Measurements from ENCODE around the gene GTF3C1.

DNA sequence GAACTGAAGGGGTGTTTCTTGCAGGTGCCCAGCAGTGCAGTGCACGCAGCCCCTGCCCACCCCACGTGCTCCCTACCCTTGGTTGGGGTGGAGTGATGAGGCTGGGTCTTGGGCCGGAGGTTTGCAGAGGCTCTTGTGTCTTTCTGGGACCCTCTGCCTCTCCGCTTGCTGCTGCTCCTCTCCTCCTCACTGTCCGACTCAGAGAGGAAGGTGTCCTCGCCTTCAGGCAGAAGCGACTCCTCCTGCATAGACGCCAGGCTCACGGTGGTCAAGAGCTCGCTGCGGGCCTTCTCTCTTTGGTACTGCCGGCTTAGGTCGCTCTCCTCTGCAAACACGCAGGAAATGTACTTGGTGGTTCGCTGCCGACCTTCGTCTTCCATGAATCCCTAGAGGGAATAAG lies 42.9 kb downstream of the GTF3C1 start:
- TF ChIP-seq, protein P1, sequence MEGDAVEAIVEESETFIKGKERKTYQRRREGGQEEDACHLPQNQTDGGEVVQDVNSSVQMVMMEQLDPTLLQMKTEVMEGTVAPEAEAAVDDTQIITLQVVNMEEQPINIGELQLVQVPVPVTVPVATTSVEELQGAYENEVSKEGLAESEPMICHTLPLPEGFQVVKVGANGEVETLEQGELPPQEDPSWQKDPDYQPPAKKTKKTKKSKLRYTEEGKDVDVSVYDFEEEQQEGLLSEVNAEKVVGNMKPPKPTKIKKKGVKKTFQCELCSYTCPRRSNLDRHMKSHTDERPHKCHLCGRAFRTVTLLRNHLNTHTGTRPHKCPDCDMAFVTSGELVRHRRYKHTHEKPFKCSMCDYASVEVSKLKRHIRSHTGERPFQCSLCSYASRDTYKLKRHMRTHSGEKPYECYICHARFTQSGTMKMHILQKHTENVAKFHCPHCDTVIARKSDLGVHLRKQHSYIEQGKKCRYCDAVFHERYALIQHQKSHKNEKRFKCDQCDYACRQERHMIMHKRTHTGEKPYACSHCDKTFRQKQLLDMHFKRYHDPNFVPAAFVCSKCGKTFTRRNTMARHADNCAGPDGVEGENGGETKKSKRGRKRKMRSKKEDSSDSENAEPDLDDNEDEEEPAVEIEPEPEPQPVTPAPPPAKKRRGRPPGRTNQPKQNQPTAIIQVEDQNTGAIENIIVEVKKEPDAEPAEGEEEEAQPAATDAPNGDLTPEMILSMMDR (IDR thresholded peaks at IDR 0.05): no peak
- TF ChIP-seq POLR2AphosphoS5 (IDR thresholded peaks at IDR 0.05) (no peak), POLR2A (IDR thresholded peaks at IDR 0.05) (no peak)

All from breast epithelium (tissue), 3 donors.